Vagina (tissue), 2 donors: ENCODE measurements around the gene TSPAN14.

Source experiments
- POLR2A ChIP-seq, 2 donors: fragments of 450-650 bp; IDR thresholded peaks; one replicate each; pipeline ENCODE4 v1.6.1; 2017; ENCODE audit warnings: antibody characterized with exemption in 2 of 2, mild to moderate bottlenecking in 2 of 2, moderate library complexity in 2 of 2
- POLR2AphosphoS5 ChIP-seq, 2 donors: sonication (generic); formaldehyde crosslinking; IDR thresholded peaks; one replicate each; pipeline ENCODE4 v1.9.0; 2017; ENCODE audit warnings: antibody characterized with exemption in 2 of 2, mild to moderate bottlenecking in 2 of 2, low read depth in 1 of 2; ENCODE audit not compliant: insufficient read depth in 1 of 2
- TF ChIP-seq, protein P1 (sequence below), 3 experiments: fragments of 450-650 bp in 2 of 3; fragments of 200-600 bp in 1 of 3; sonication (generic) in 1 of 3; IDR thresholded peaks; one replicate each; pipeline ENCODE4 v1.5.1; 2017 to 2019; ENCODE audit warnings: antibody characterized with exemption in 3 of 3, mild to moderate bottlenecking in 2 of 3, moderate library complexity in 2 of 3

DNA sequence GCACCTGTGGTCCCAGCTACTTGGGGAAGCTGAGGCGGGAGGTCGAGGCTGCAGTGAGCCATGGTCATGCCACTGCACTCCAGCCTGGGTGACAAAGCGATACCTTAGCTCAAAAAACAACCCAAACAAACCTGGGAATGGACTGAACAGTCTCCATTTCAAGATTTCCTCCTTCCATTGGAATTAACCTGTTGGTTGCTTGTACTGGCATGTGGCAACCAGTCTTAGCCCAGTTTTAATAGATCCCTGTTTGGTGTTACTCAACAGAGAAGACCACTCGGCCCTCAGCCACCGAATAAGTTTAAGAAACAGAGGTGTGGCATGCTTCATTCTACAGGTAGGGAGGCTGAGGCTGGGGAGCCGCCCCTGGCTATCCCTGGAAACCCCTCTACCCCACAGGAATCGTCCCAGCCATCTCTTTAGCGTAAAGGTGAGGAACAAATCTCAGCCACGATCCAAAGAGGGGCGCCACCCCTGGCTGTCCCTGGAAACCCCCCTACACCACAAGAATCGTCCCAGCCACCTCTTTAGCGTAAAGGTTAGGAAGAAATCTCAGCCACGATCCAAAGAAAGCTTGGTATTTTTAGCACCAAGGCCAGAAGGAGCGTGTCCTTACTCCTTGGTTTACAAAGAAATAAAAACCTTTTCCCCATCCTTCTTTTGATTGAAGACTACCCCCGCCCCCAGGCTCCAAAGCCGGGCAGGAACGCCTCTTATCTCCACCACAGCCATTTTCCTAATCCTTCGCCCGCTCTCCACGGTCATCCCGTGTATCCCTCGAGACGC lies 861 bp upstream of the TSPAN14 start:
- TF ChIP-seq POLR2A (IDR thresholded peaks at IDR 0.05) (no peak), POLR2AphosphoS5 (IDR thresholded peaks at IDR 0.05; ENCODE audit: insufficient read depth in 1 of 2, low read depth in 1 of 2) (no peak)
- TF ChIP-seq, protein P1, sequence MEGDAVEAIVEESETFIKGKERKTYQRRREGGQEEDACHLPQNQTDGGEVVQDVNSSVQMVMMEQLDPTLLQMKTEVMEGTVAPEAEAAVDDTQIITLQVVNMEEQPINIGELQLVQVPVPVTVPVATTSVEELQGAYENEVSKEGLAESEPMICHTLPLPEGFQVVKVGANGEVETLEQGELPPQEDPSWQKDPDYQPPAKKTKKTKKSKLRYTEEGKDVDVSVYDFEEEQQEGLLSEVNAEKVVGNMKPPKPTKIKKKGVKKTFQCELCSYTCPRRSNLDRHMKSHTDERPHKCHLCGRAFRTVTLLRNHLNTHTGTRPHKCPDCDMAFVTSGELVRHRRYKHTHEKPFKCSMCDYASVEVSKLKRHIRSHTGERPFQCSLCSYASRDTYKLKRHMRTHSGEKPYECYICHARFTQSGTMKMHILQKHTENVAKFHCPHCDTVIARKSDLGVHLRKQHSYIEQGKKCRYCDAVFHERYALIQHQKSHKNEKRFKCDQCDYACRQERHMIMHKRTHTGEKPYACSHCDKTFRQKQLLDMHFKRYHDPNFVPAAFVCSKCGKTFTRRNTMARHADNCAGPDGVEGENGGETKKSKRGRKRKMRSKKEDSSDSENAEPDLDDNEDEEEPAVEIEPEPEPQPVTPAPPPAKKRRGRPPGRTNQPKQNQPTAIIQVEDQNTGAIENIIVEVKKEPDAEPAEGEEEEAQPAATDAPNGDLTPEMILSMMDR (IDR thresholded peaks at IDR 0.05) = no peak
